HG02763 (cell line): ENCODE measurements around the gene XKR3.
"Not testable (repeated sequence)": the region's sequence is repeated elsewhere in the genome, so short reads cannot be mapped to it uniquely, and the experiment has no call there.

Experiments
- ATAC-seq: cut with Tn5 transposase; IDR thresholded peaks from one replicate; pipeline ENCODE4 v1.9.1; 2021; ENCODE audit warnings: mild to moderate bottlenecking, moderate library complexity; ENCODE audit not compliant: unreplicated experiment

The XKR3 gene

DNA sequence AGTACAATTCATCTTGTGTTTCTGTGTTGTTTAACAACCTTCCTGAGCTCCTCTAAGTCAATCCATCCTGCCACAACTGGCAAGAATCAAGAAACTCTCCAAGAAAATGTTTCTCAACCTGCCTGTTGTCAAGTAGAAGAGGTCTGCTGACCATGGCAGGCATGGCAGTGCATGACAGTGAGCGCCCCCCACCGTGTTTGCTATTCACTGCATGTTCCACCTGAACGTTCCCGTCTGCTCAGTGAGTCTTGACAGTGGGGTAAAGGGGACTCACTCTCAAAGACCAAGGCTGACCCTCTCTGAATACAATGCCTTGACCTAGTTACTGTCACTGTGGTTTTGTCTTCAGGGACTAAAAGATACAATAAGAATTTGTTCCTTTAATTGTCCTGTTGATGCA is 75.9 kb downstream of the XKR3 start:
- not testable (repeated sequence) for ATAC-seq

- ATAC-seq: not testable (repeated sequence)
These were observed 76.9 kb downstream of the XKR3 start for GRCh38 chr22:16748160-16748929.

DNA sequence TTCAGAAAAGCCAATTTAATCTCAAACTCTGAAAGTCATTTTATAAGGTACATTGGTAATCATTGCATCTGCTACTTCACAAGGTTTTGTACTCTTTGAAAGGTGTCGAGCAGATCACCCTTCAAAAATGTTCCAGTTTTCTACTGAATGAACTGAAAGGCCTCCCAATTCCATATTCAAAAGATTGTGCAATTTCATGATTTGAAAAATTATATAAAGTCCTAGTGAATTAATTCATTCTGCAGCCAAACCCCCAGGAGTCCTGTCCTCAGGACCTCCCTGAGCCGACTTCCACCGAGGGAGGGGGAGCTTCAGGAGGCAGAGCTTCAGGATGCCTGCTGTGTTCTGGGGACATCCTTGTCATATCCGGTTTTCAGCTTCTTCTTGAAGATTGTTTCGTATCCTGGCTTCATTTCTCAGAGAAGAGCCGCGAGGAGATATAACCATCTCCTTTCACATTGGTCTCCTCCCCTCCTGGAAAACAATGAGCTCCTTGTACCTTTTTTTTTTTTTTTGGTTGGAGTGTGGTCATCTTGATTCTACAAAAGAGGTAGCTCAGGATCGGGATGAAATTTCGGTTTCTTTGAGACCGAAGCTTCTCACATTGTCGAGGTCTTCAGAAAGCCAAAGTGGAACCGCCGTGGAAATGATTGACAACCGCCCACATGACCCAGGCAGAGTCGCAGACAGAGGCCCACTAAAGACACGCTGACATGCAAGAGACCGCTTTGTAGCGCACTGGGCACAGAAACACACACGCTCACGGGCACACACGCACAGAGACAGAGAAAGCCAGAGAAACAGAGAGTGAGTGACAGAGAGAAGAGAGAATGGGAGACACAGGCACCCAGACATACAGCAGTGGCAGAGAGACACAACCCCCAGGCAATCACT is 77.7 kb downstream of the XKR3 start:
- not testable (repeated sequence) for ATAC-seq

- ATAC-seq: not testable (repeated sequence)
These were observed 90.9 kb downstream of the XKR3 start for GRCh38 chr22:16734271-16734670.
